Vagina (tissue), 2 donors: Measurements from ENCODE around the gene SRSF2.
A peak's percentile ranks its signal among the peaks of the same experiment; 100 is the strongest.

ENCODE experiments used
- CTCF ChIP-seq, 3 experiments: fragments of 450-650 bp in 2 of 3; fragments of 200-600 bp in 1 of 3; sonication (generic) in 1 of 3; IDR thresholded peaks; one replicate each; pipeline ENCODE4 v1.5.1; 2017 to 2019; ENCODE audit warnings: antibody characterized with exemption in 3 of 3, mild to moderate bottlenecking in 2 of 3, moderate library complexity in 2 of 3
- POLR2AphosphoS5 ChIP-seq, 2 donors: sonication (generic); formaldehyde crosslinking; IDR thresholded peaks; one replicate each; pipeline ENCODE4 v1.9.0; 2017; ENCODE audit warnings: antibody characterized with exemption in 2 of 2, mild to moderate bottlenecking in 2 of 2, low read depth in 1 of 2; ENCODE audit not compliant: insufficient read depth in 1 of 2

GRCh38 chr17:76726776-76727718, 10.1 kb downstream of the SRSF2 start, which contains the start of gene METTL23:
- TF ChIP-seq POLR2AphosphoS5 (IDR thresholded peaks at IDR 0.05; ENCODE audit: insufficient read depth in 1 of 2, low read depth in 1 of 2) (peak in 1 of 2 donors; percentile 92), CTCF (IDR thresholded peaks at IDR 0.05) (peak; percentile 55 to 83 (median 67))
